ENCODE measurements around the gene ASIC3. TPM values are rescaled to one million over a fixed set of nuclear protein-coding genes. Genes with fewer than 3 reads are reported as not detected.

Gene ASIC3
- total and polyA plus RNA-seq, 2 of the 8 experiments (the other 6 are each of a cell fraction or from before 2014, with no cell fraction given) = 1.6 to 1.9 TPM

DNA sequence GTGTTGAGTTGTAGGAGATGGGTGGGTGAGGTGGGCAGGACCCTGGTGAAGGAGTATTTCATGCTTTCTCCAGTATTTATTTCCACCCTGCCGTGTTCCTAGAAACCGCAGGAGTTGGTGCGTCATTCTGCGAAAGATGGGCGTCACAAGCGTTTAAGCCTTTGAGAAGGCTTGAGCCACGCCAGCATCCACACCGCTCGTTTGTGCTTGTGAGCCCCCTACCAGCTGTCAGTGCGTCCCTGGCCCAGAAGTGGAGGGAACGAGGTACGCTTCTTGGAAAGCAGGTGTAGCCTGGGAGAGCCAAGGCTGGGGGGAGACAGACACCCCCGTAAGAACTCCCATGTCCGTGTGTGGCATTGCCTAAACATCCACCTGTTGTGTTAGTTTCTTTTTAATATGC is 43.7 kb downstream of the ASIC3 start:
- Histone ChIP-seq H3K9ac (replicated peaks in 1 of 4; ENCODE audit: extremely low read depth in 1 of 4, low read depth in 3 of 4, low read length in 3 of 4) (no peak overlapping the region), H3K4me1 (replicated peaks in 1 of 4; ENCODE audit: control insufficient read depth in 3 of 4, insufficient read depth in 4 of 4, low read length in 3 of 4) (peaks cover 3 to 30% (median 20%) of the 10 kb centered on the region in 4 experiments), H2BK120ac (replicated peaks; ENCODE audit: low read depth, low read length) (no peak overlapping the region), H2BK15ac (ENCODE audit: low read length) (no peak overlapping the region), H3K56ac (replicated peaks; ENCODE audit: insufficient read length, low read depth, low read length) (no peak overlapping the region), H2BK12ac (ENCODE audit: low read depth, low read length) (no peak overlapping the region), H3K79me2 (ENCODE audit: control insufficient read depth in 1 of 2, insufficient read depth in 2 of 2, low read length in 2 of 2) (peaks cover 11 to 82% of the 10 kb centered on the region in 2 experiments; a peak in 3 of 4 replicates), H2BK5ac (ENCODE audit: low read depth, low read length) (0 out of 2 replicates have a peak overlapping the region, but pooled peaks have one; percentile 8), H3K36me3 (ENCODE audit: control insufficient read depth in 2 of 4, insufficient read depth in 4 of 4, low read length in 3 of 4) (no peaks in the 10 kb centered on the region), H2BK20ac (ENCODE audit: low read length) (no peak overlapping the region), H3K14ac (ENCODE audit: insufficient read length) (no peak overlapping the region), H3K18ac (ENCODE audit: extremely low read depth, low read length) (no peak overlapping the region), H2AFZ (ENCODE audit: low read length) (no peak overlapping the region), H3K27me3 (replicated peaks in 1 of 4; ENCODE audit: control insufficient read depth in 3 of 4, extremely low read depth in 1 of 4, insufficient read depth in 3 of 4, low read length in 3 of 4) (peaks cover 0 to 20% (median 8%) of the 10 kb centered on the region in 4 experiments; a peak in 6 of 7 replicates), H3K9me3 (ENCODE audit: insufficient read depth in 2 of 2, low read depth in 1 of 2, low read length in 1 of 2) (no peaks in the 10 kb centered on the region), H4K5ac (ENCODE audit: insufficient read length, low read depth, low read length) (no peak overlapping the region), H2AK5ac (ENCODE audit: low read depth, low read length) (no peak overlapping the region), H3K27ac (ENCODE audit: low read depth, low read length) (no peak overlapping the region), H3K23ac (ENCODE audit: insufficient read length) (no peak overlapping the region), H4K8ac (ENCODE audit: extremely low read depth, insufficient read depth, low read length) (no peak overlapping the region), H3K4ac (replicated peaks; ENCODE audit: insufficient read length, low read depth, low read length) (no peak overlapping the region), H4K20me1 (replicated peaks in 1 of 2; ENCODE audit: control insufficient read depth in 1 of 2, insufficient read depth in 2 of 2, low read length in 2 of 2) (peaks cover 48 to 65% of the 10 kb centered on the region in 2 experiments), H3K79me1 (ENCODE audit: low read depth, low read length) (peaks cover 18% of the 10 kb centered on the region; the same call in 1 of the 2 replicates), H3K4me2 (ENCODE audit: insufficient read depth in 1 of 2, low read depth in 2 of 2, low read length in 2 of 2) (no peak overlapping the region), H3K23me2 (ENCODE audit: low read depth, low read length) (peaks cover 9% of the 10 kb centered on the region; the same call in 1 of the 2 replicates), H3K4me3 (ENCODE audit: extremely low read depth in 1 of 4, insufficient read depth in 2 of 4, low read depth in 3 of 4, low read length in 4 of 4) (no peak overlapping the region), H4K91ac (replicated peaks; ENCODE audit: insufficient read length, low read length) (no peak overlapping the region)
- 94% methylated on average over 14 of the region's 14 CpGs; no CpG with 5 or more reads in 1 of the 2 experiments for WGBS, 2 experiments (ENCODE audit: extremely low coverage in 1 of 2, insufficient coverage in 1 of 2, insufficient read length in 1 of 2, insufficient replicate concordance in 2 of 2, low coverage in 1 of 2, low lambda C conversion rate in 2 of 2, missing lambda C conversion rate in 1 of 2)
- POLR2A ChIA-PET (ENCODE audit: partially characterized antibody) = no interaction called here
- no peak for TF ChIP-seq SP4 (IDR thresholded peaks at IDR 0.05; ENCODE audit: low read length)
- no peak for FAIRE-seq
- no peak for DNase-seq (ENCODE audit: low read depth in 1 of 2, low spot score in 2 of 2)
- CTCF ChIA-PET (ENCODE audit: partially characterized antibody) = interaction anchor here (0.6 to 15.1 kb wide), 14 partner anchors 15 to 183 kb away, joined by 3 to 448 read pairs (median 4); no protein-coding TSS in a partner anchor
